Endothelial cell of umbilical vein (primary cell): ENCODE data around the gene DNA2. TPM values are rescaled to one million over a fixed set of nuclear protein-coding genes. Genes with fewer than 3 reads are reported as not detected.
"Not testable (repeated sequence)": the region's sequence is repeated elsewhere in the genome, so short reads cannot be mapped to it uniquely, and the experiment has no call there.

Experiments
- BruUV-seq: library from RNA; stranded (reverse); fragments of 400-500 nt; replicated peaks from 2 replicates; lab custom pipeline; 2021; lab: Mats Ljungman, UMichigan
- CTCF ChIA-PET: fragments of 300-600, 350-600 bp; sonication (Branson Sonifier 250); formaldehyde crosslinking; loops from one replicate; lab custom pipeline; 2021; ENCODE audit warnings: antibody characterized with exemption, inconsistent platforms; lab: Charles Lee
- POLR2A ChIA-PET: fragments of 300-600, 350-600 bp; sonication (Branson Sonifier 250); formaldehyde crosslinking; loops from one replicate; lab custom pipeline; 2021; ENCODE audit warnings: antibody characterized with exemption, inconsistent platforms; lab: Charles Lee
- DNase-seq: peaks from one replicate; pipeline ENCODE4 v3.0.0-alpha.2; 2011; ENCODE audit warnings: low read depth, low spot score
- FAIRE-seq: peaks from 2 replicates; lab custom pipeline; 2011; peaks lifted over from hg19 to GRCh38; lab: Jason Lieb, UNC
- H2AFZ ChIP-seq: 2 replicates; pipeline ENCODE4 v1.6.0; 2012; ENCODE audit warnings: low read depth, low read length, control low read depth, inconsistent platforms
- H3K27ac ChIP-seq: 2 replicates; pipeline ENCODE4 v1.5.1; 2011; ENCODE audit warnings: low read depth, mild to moderate bottlenecking, control low read depth, low read length, moderate library complexity; ENCODE audit not compliant: insufficient read depth
- H3K27me3 ChIP-seq, 2 experiments: 2 replicates each; pipeline versions ENCODE4 v1.6.0 to v1.6.1; 2011; ENCODE audit warnings: low read length in 2 of 2, mixed read lengths in 1 of 2; ENCODE audit not compliant: control insufficient read depth in 2 of 2, insufficient read depth in 2 of 2
- H3K36me3 ChIP-seq, 2 experiments: 2 replicates in 1 of 2; 3 replicates in 1 of 2; pipeline ENCODE4 v1.5.1; 2011; ENCODE audit warnings: low read length in 2 of 2, mild to moderate bottlenecking in 1 of 2, moderate library complexity in 1 of 2; ENCODE audit not compliant: control insufficient read depth in 2 of 2, insufficient read depth in 2 of 2; ENCODE audit errors: extremely low read depth in 1 of 2
- H3K4me1 ChIP-seq: 3 replicates; pipeline ENCODE4 v1.5.1; 2011; ENCODE audit warnings: mild to moderate bottlenecking, low read length; ENCODE audit not compliant: control insufficient read depth, insufficient read depth; ENCODE audit errors: extremely low read depth
- H3K4me2 ChIP-seq: 2 replicates; pipeline ENCODE4 v1.6.1; 2011; ENCODE audit warnings: low read length, control low read depth, mixed read lengths; ENCODE audit not compliant: insufficient read depth
- H3K4me3 ChIP-seq, 3 experiments: fragments of 200-600 bp in 1 of 3; sonication (generic), shearing (Covaris generic) in 1 of 3; replicated peaks in 1 of 3; 2 replicates each; pipeline ENCODE4 v1.5.1; 2011 to 2016; ENCODE audit warnings: control low read depth in 3 of 3, low read length in 3 of 3, mild to moderate bottlenecking in 2 of 3, inconsistent platforms in 1 of 3, low read depth in 1 of 3, moderate library complexity in 1 of 3; ENCODE audit not compliant: insufficient read depth in 1 of 3
- H3K79me2 ChIP-seq: 2 replicates; pipeline ENCODE4 v1.6.0; 2012; ENCODE audit warnings: low read length, inconsistent platforms; ENCODE audit not compliant: control insufficient read depth, insufficient read depth
- H3K9ac ChIP-seq: replicated peaks from 2 replicates; pipeline ENCODE3; 2011; ENCODE audit warnings: low read length, control low read depth; ENCODE audit not compliant: insufficient read depth; ENCODE audit errors: extremely low read depth
- H3K9me1 ChIP-seq: replicated peaks from 3 replicates; pipeline ENCODE4 v1.6.0; 2011; ENCODE audit warnings: mild to moderate bottlenecking, low read length; ENCODE audit not compliant: control insufficient read depth, insufficient read depth; ENCODE audit errors: extremely low read depth
- H3K9me3 ChIP-seq: replicated peaks from 2 replicates; pipeline ENCODE4 v1.5.1; 2012; ENCODE audit warnings: low read length, inconsistent platforms; ENCODE audit not compliant: control insufficient read depth, insufficient read depth
- H4K20me1 ChIP-seq: replicated peaks from 2 replicates; pipeline ENCODE3; 2011; ENCODE audit warnings: mild to moderate bottlenecking, low read length; ENCODE audit not compliant: control insufficient read depth, insufficient read depth; ENCODE audit errors: extremely low read depth
- GATA2 ChIP-seq: IDR thresholded peaks from 2 replicates; pipeline ENCODE4 v1.7.0; 2011; ENCODE audit warnings: low read depth, mild to moderate bottlenecking, moderate library complexity, mixed read lengths, low read length; ENCODE audit not compliant: insufficient read length, insufficient read depth
- JUN ChIP-seq: IDR thresholded peaks from 2 replicates; pipeline ENCODE4 v1.6.1; 2011; ENCODE audit warnings: borderline replicate concordance, low read depth; ENCODE audit not compliant: insufficient read length, insufficient read depth
- MAX ChIP-seq: IDR thresholded peaks from 2 replicates; pipeline ENCODE4 v1.6.1; 2011; ENCODE audit not compliant: insufficient read depth, insufficient read length
- MYC ChIP-seq: IDR thresholded peaks from one replicate; pipeline ENCODE4 v1.6.1; 2011; ENCODE audit warnings: mild to moderate bottlenecking, low read depth, low read length
- POLR2A ChIP-seq: IDR thresholded peaks from 2 replicates; pipeline ENCODE4 v1.6.1; 2012; ENCODE audit warnings: low read depth, mild to moderate bottlenecking, control low read depth, low read length
- dilution Hi-C: fragments of 300-500 bp; cut with MboI; formaldehyde crosslinking; loops from one replicate; pipeline ENCODE4 v1.15.0; 2019; ENCODE audit warnings: low sequenced_read_pairs; ENCODE audit not compliant: extremely low pct_ligation_motif_present
- intact Hi-C: fragments of 100-400 bp; cut with micrococcal nuclease; formaldehyde crosslinking; loops from one replicate; pipeline ENCODE4 v1.10.0; 2022
- polyA plus RNA-seq, 4 experiments: library from polyadenylated mRNA; depleted of rRNA in 3 of 4; stranded (reverse) in 3 of 4; unstranded in 1 of 4; fragments of >200 nt; gene quantifications; 2 replicates each; pipeline versions ENCODE4 v1.2.1 to v1.2.3, GENCODE V29; 2011 to 2012; ENCODE audit warnings: missing spikeins in 1 of 4
- total RNA-seq: library from RNA; stranded (reverse); gene quantifications from 2 replicates; pipeline ENCODE4 v1.2.3, GENCODE V29; 2021

Gene DNA2
- total and polyA plus RNA-seq, 2 donors (not counting 3 experiments of a cell fraction or from before 2014, with no cell fraction given) = 3.5 to 18.1 TPM

GRCh38 chr10:68516766-68517165 lies 45.0 kb upstream of the DNA2 start:
- FAIRE-seq (no peak), DNase-seq (no peak)
- Histone ChIP-seq H3K4me3 (no peak overlapping the region), H2AFZ (no peak overlapping the region), H3K4me2 (no peak overlapping the region), H4K20me1 (no peaks in the 10 kb centered on the region), H3K36me3 (no peaks in the 10 kb centered on the region), H3K9me3 (no peaks in the 10 kb centered on the region), H3K9ac (no peak overlapping the region), H3K4me1 (no peaks in the 10 kb centered on the region), H3K27me3 (no peaks in the 10 kb centered on the region), H3K27ac (no peak overlapping the region), H3K79me2 (peaks cover 3% of the 10 kb centered on the region), H3K9me1 (no peaks in the 10 kb centered on the region)
- intact Hi-C loops (no loop called here), dilution Hi-C loops (no loop called here)
- ChIA-PET CTCF (no interaction called here), POLR2A (no interaction called here)
- no TSS peak for BruUV-seq
- TF ChIP-seq MYC = no peak
- no peak for TF ChIP-seq GATA2
- TF ChIP-seq JUN = no peak
- no peak for TF ChIP-seq MAX
- TF ChIP-seq POLR2A = no peak

- H3K4me2 ChIP-seq, CTCF ChIA-PET: not testable (repeated sequence)
Observed at GRCh38 chr10:68516216-68516615, 44.4 kb upstream of the DNA2 start.

More at GRCh38 chr10:68516216-68516615, 44.4 kb upstream of the DNA2 start:
- H3K9me1 ChIP-seq, H3K9ac ChIP-seq, H3K27ac ChIP-seq, POLR2A ChIA-PET, FAIRE-seq, H3K27me3 ChIP-seq, H3K4me1 ChIP-seq, H3K9me3 ChIP-seq, H4K20me1 ChIP-seq, H2AFZ ChIP-seq, H3K36me3 ChIP-seq, intact Hi-C loops, H3K79me2 ChIP-seq, dilution Hi-C loops, H3K4me3 ChIP-seq, BruUV-seq, DNase-seq: not testable (repeated sequence)
